HEK293 (cell line): Measurements from ENCODE around the gene TOR2A.

Source experiments
- CTCF ChIA-PET: fragments of 350-600 bp; formaldehyde crosslinking; extraction: SDS; loops from one replicate; lab custom pipeline; 2021; ENCODE audit warnings: antibody characterized with exemption; lab: Yijun Ruan, JAX
- POLR2A ChIA-PET: fragments of 300-600 bp; formaldehyde crosslinking; extraction: SDS; loops from one replicate; lab custom pipeline; 2020; ENCODE audit warnings: antibody characterized with exemption, inconsistent platforms; lab: Yijun Ruan, JAX
- H3K27ac ChIP-seq: fragments of 200-500 bp; sonication (Bioruptor generic); 2 replicates; pipeline ENCODE4 v1.5.1; 2014; ENCODE audit warnings: low read depth, low read length, control low read depth, inconsistent platforms; ENCODE audit errors: extremely low read depth
- H3K36me3 ChIP-seq, 2 experiments: fragments of 200-500 bp in 1 of 2; sonication (Bioruptor generic) in 1 of 2; 1 replicate in 1 of 2; 2 replicates in 1 of 2; pipeline ENCODE4 v1.5.1; 2014 to 2017; ENCODE audit warnings: inconsistent platforms in 2 of 2, low read length in 2 of 2; ENCODE audit not compliant: control insufficient read depth in 2 of 2, insufficient read depth in 1 of 2
- H3K4me1 ChIP-seq: fragments of 200-500 bp; sonication (Bioruptor generic); 2 replicates; pipeline ENCODE4 v1.5.1; 2014; ENCODE audit warnings: mild to moderate bottlenecking, low read length, inconsistent platforms; ENCODE audit not compliant: control insufficient read depth, insufficient read depth
- H3K4me3 ChIP-seq: 2 replicates; pipeline ENCODE4 v1.5.1; 2011; ENCODE audit warnings: low read depth, mild to moderate bottlenecking, control low read depth, low read length, moderate library complexity
- H3K9me3 ChIP-seq: fragments of 200-500 bp; sonication (Bioruptor generic); 2 replicates; pipeline ENCODE4 v1.5.1; 2014; ENCODE audit warnings: low read depth, low read length, inconsistent platforms; ENCODE audit not compliant: control insufficient read depth, insufficient read depth
- GLIS1 ChIP-seq: fragments of 450-650 bp; formaldehyde crosslinking; IDR thresholded peaks from 2 replicates; pipeline ENCODE4 v1.5.1; 2016; ENCODE audit warnings: missing biosample characterization, missing genetic modification characterization
- KLF10 ChIP-seq: fragments of 450-650 bp; IDR thresholded peaks from 2 replicates; pipeline ENCODE4 v1.5.1; 2018; ENCODE audit warnings: missing biosample characterization, mild to moderate bottlenecking, missing genetic modification characterization
- OVOL3 ChIP-seq: fragments of 450-650 bp; formaldehyde crosslinking; IDR thresholded peaks from 2 replicates; pipeline ENCODE4 v1.5.1; 2016; ENCODE audit warnings: missing biosample characterization, missing genetic modification characterization
- RBAK ChIP-seq: fragments of 450-650 bp; formaldehyde crosslinking; IDR thresholded peaks from 2 replicates; pipeline ENCODE4 v1.5.1; 2016; ENCODE audit warnings: missing biosample characterization, missing genetic modification characterization
- REPIN1 ChIP-seq: fragments of 450-650 bp; formaldehyde crosslinking; IDR thresholded peaks from 2 replicates; pipeline ENCODE4 v1.5.1; 2017; ENCODE audit warnings: missing biosample characterization, missing genetic modification characterization, low read depth
- ZBTB7A ChIP-seq: fragments of 450-650 bp; formaldehyde crosslinking; IDR thresholded peaks from 2 replicates; pipeline ENCODE4 v1.5.1; 2016; ENCODE audit warnings: low read depth, missing biosample characterization, missing genetic modification characterization
- ZNF23 ChIP-seq: fragments of 450-650 bp; formaldehyde crosslinking; IDR thresholded peaks from 2 replicates; pipeline ENCODE4 v1.5.1; 2016; ENCODE audit warnings: missing biosample characterization, missing genetic modification characterization, borderline replicate concordance
- ZNF266 ChIP-seq: fragments of 450-650 bp; formaldehyde crosslinking; IDR thresholded peaks from 2 replicates; pipeline ENCODE4 v1.5.1; 2016; ENCODE audit warnings: missing biosample characterization, missing genetic modification characterization, low read depth
- ZNF416 ChIP-seq: fragments of 450-650 bp; formaldehyde crosslinking; IDR thresholded peaks from 2 replicates; pipeline ENCODE4 v1.5.1; 2016; ENCODE audit warnings: missing biosample characterization, missing genetic modification characterization
- ZNF423 ChIP-seq: fragments of 450-650 bp; formaldehyde crosslinking; IDR thresholded peaks from 2 replicates; pipeline ENCODE4 v1.5.1; 2016; ENCODE audit warnings: missing biosample characterization, missing genetic modification characterization
- ZNF501 ChIP-seq: fragments of 450-650 bp; formaldehyde crosslinking; IDR thresholded peaks from 2 replicates; pipeline ENCODE4 v1.5.1; 2016; ENCODE audit warnings: missing biosample characterization, missing genetic modification characterization
- ZNF624 ChIP-seq: fragments of 450-650 bp; formaldehyde crosslinking; IDR thresholded peaks from 2 replicates; pipeline ENCODE4 v1.5.1; 2017; ENCODE audit warnings: missing biosample characterization, missing genetic modification characterization
- ZSCAN18 ChIP-seq: fragments of 450-650 bp; formaldehyde crosslinking; IDR thresholded peaks from 2 replicates; pipeline ENCODE4 v1.5.1; 2016; ENCODE audit warnings: missing biosample characterization, missing genetic modification characterization
- TF ChIP-seq, protein P1 (sequence below): fragments of 450-650 bp; formaldehyde crosslinking; IDR thresholded peaks from 2 replicates; pipeline ENCODE4 v1.5.1; 2016; ENCODE audit warnings: missing biosample characterization, missing genetic modification characterization
- TF ChIP-seq, protein P2 (sequence below): fragments of 450-650 bp; formaldehyde crosslinking; IDR thresholded peaks from 2 replicates; pipeline ENCODE4 v1.5.1; 2016; ENCODE audit warnings: missing biosample characterization, missing genetic modification characterization, low read depth
- TF ChIP-seq, protein P3 (sequence below): fragments of 450-650 bp; formaldehyde crosslinking; IDR thresholded peaks from 2 replicates; pipeline ENCODE4 v1.5.1; 2016; ENCODE audit warnings: missing biosample characterization, missing genetic modification characterization
- TF ChIP-seq, protein P4 (sequence below): fragments of 450-650 bp; formaldehyde crosslinking; IDR thresholded peaks from 2 replicates; pipeline ENCODE4 v1.5.1; 2016; ENCODE audit warnings: missing biosample characterization, missing genetic modification characterization

The TOR2A gene

GRCh38 chr9:127777368-127777980 is 42.4 kb upstream of the TOR2A start (continued):
- TF ChIP-seq, protein P1, sequence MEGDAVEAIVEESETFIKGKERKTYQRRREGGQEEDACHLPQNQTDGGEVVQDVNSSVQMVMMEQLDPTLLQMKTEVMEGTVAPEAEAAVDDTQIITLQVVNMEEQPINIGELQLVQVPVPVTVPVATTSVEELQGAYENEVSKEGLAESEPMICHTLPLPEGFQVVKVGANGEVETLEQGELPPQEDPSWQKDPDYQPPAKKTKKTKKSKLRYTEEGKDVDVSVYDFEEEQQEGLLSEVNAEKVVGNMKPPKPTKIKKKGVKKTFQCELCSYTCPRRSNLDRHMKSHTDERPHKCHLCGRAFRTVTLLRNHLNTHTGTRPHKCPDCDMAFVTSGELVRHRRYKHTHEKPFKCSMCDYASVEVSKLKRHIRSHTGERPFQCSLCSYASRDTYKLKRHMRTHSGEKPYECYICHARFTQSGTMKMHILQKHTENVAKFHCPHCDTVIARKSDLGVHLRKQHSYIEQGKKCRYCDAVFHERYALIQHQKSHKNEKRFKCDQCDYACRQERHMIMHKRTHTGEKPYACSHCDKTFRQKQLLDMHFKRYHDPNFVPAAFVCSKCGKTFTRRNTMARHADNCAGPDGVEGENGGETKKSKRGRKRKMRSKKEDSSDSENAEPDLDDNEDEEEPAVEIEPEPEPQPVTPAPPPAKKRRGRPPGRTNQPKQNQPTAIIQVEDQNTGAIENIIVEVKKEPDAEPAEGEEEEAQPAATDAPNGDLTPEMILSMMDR (tag by site-specific recombination), result no peak
- TF ChIP-seq, all 188 proteins: peak for 0

DNA sequence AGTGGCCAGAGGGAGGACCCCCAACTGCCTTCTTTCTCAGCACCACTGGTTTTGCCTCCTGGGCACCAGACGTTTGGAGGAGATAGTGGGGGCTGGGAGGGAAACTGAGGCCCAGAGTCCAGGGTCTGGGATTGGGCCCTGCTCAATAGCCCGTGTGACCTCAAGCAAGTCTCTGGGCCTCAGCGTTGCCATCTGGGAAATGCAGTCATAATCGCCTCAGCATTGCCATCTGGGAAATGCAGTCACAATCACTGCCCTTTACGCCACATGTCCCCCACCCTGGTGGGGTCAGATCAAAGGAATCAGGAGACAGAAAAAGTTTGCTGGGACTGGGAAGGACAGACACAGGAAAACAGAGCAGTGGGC is 41.8 kb upstream of the TOR2A start:
- POLR2A ChIA-PET, result no interaction called here
- CTCF ChIA-PET, result no interaction called here
- H3K4me1 ChIP-seq, result no peaks in the 10 kb centered on the region
- H3K4me3 ChIP-seq, result no peak overlapping the region
- no peaks in the 10 kb centered on the region for H3K36me3 ChIP-seq
- no peak for TF ChIP-seq ZNF624 (tag by site-specific recombination)
- TF ChIP-seq KLF10 (tag by site-specific recombination), result no peak
- no peak for TF ChIP-seq ZNF416
- TF ChIP-seq ZBTB7A, result no peak
- TF ChIP-seq, protein P2, sequence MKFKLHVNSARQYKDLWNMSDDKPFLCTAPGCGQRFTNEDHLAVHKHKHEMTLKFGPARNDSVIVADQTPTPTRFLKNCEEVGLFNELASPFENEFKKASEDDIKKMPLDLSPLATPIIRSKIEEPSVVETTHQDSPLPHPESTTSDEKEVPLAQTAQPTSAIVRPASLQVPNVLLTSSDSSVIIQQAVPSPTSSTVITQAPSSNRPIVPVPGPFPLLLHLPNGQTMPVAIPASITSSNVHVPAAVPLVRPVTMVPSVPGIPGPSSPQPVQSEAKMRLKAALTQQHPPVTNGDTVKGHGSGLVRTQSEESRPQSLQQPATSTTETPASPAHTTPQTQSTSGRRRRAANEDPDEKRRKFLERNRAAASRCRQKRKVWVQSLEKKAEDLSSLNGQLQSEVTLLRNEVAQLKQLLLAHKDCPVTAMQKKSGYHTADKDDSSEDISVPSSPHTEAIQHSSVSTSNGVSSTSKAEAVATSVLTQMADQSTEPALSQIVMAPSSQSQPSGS, result no peak
- no peak for TF ChIP-seq RBAK (tag by site-specific recombination)
- TF ChIP-seq, protein P3, sequence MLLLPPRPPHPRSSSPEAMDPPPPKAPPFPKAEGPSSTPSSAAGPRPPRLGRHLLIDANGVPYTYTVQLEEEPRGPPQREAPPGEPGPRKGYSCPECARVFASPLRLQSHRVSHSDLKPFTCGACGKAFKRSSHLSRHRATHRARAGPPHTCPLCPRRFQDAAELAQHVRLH (tag by site-specific recombination), result no peak
- TF ChIP-seq ZNF501 (tag by site-specific recombination), result no peak
- TF ChIP-seq GLIS1 (tag by site-specific recombination), result no peak
- no peak for TF ChIP-seq REPIN1 (tag by site-specific recombination)
- no peak for TF ChIP-seq ZSCAN18
- TF ChIP-seq ZNF423 (tag by site-specific recombination), result no peak
- TF ChIP-seq ZNF23 (tag by site-specific recombination), result no peak
- TF ChIP-seq ZNF266, result no peak
- no peak for TF ChIP-seq OVOL3 (tag by site-specific recombination)
- H3K27ac ChIP-seq, result no peak overlapping the region
- no peaks in the 10 kb centered on the region for H3K9me3 ChIP-seq

DNA sequence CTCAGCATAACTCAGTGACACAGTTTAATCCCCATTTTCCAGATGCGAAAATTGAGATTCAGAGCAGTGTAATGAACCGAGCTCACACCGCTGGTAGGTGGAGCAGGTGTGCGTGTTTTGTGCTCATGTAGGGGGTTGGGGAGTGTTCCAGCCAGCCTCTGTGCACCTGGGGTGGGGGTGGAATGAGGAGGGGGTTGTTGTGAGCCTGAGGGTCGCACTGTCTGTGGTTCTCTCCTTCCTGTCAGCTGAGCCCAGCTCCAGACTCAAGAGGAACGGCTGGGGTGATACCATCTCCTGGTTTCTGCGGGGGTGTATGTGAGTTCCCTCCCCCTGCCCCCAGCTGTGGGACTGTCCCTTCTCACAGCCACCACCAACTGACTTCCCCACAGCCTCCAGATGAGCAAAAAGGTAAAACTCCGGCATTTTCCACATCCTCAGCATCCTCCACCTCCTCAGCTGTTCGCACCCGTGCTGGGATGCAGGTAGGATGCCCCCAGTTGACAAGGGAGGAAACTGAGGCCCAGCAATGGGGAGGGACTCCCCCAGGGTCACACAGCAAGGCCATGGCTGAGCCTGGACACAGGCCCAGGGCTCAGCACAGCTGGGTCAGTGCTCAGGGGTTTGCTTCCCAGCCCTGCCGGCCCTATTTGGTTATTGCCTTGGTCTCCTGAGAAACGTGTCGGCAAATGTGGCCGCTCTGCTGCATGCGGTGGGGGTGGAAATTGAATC is 41.3 kb upstream of the TOR2A start:
- no peak for TF ChIP-seq REPIN1 (tag by site-specific recombination)
- TF ChIP-seq, protein P4, sequence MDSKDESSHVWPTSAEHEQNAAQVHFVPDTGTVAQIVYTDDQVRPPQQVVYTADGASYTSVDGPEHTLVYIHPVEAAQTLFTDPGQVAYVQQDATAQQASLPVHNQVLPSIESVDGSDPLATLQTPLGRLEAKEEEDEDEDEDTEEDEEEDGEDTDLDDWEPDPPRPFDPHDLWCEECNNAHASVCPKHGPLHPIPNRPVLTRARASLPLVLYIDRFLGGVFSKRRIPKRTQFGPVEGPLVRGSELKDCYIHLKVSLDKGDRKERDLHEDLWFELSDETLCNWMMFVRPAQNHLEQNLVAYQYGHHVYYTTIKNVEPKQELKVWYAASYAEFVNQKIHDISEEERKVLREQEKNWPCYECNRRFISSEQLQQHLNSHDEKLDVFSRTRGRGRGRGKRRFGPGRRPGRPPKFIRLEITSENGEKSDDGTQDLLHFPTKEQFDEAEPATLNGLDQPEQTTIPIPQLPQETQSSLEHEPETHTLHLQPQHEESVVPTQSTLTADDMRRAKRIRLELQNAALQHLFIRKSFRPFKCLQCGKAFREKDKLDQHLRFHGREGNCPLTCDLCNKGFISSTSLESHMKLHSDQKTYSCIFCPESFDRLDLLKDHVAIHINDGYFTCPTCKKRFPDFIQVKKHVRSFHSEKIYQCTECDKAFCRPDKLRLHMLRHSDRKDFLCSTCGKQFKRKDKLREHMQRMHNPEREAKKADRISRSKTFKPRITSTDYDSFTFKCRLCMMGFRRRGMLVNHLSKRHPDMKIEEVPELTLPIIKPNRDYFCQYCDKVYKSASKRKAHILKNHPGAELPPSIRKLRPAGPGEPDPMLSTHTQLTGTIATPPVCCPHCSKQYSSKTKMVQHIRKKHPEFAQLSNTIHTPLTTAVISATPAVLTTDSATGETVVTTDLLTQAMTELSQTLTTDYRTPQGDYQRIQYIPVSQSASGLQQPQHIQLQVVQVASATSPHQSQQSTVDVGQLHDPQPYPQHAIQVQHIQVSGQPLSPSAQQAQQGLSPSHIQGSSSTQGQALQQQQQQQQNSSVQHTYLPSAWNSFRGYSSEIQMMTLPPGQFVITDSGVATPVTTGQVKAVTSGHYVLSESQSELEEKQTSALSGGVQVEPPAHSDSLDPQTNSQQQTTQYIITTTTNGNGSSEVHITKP (tag by site-specific recombination), result peak; percentile 94
- TF ChIP-seq, all 188 proteins: peak for 1
- H3K27ac ChIP-seq, result no peak overlapping the region
- H3K4me1 ChIP-seq, result no peaks in the 10 kb centered on the region
- no peaks in the 10 kb centered on the region for H3K36me3 ChIP-seq
- H3K4me3 ChIP-seq, result no peak overlapping the region
- H3K9me3 ChIP-seq, result no peaks in the 10 kb centered on the region
- ChIA-PET POLR2A (no interaction called here), CTCF (interaction anchor here (1.2 kb wide), 2 partner anchors 8 to 42 kb away, joined by 3 to 4 read pairs; partner anchors contain the start of gene TOR2A)
